ENCODE measurements around the gene SPPL3.

SPPL3 gene

DNA sequence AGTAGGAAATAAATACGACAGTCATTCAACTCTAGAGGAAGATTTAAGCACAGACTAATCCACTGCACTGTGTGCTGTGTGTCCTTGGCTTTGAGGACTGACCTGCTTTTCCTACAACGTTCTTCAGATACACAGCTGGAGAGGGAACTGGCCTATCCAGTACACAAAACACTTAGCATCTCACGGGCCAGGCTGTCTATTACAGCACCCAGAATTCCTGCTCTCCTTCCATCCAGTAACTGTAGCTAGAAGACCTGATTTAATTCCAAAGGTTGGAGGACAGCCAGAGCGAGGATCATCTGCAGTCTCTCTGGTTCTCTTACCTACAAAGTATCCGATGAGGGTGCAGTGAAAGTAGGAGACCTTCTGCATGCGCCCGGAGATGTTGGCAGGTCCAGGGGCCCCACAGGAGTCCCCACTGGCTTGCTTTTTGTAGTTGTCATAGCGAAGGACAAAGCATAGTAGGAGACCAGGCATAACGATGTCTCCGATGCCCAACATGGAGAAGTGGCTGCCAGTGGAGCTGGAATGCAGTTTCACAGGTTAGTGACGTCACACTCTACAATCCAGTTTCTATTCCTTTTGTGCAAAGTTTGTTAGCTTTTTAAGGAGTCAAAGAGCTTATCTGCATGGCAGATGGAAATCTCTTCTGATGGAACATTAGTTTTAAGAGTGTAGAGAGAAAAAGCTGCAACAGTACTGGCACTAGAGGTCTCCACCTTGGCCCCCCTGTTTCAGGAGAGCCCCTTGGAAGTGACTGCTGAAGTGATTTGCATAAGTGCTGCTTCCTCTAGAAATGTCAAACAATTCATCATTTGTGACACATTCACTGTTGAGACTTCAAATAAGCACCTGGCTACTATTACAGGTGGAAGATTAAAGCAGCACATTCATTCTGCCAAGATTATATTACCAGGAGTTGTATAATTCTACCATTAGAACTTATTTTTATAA lies 136.8 kb downstream of the SPPL3 start:
- no peak for DNase-seq

DNA sequence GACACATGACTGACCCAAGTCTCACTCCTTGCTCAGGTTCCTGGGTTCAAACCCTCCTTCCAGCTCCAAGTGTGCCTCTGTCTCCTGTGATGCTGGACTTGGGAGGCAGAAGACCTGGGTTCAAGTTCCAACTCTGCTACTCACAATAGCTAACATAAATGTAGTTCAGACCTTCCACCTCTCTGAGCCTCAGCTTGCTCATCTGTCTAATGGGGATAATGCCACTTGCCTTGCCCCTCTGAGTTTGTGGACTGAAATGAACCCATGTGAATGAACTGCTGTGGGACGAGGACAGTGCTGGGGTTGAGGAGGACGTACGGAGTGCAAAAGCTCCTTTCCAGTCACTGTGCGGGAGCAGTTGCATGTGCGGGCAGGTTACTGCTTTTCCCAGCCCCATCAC lies 137.6 kb downstream of the SPPL3 start:
- no peak for DNase-seq

DNA sequence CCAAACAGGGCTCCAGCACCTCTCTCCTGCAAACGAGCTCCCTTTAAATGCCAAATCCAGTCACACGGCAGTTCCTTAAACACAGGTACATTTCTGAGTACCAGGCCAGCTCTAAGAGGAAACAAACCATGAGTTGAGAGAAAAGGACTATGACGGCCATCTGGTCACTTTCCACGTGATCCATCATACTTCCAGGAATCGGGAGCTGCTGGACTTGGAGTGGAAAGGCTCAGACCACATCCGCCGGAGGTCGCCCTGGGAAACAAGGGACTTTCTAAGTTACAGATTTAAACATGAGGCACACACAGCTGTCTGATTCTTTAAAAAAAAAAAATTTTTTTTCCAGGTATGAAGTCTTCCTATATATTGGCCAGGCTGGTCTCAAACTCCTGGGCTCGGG lies 139.3 kb downstream of the SPPL3 start:
- DNase-seq = no peak

DNA sequence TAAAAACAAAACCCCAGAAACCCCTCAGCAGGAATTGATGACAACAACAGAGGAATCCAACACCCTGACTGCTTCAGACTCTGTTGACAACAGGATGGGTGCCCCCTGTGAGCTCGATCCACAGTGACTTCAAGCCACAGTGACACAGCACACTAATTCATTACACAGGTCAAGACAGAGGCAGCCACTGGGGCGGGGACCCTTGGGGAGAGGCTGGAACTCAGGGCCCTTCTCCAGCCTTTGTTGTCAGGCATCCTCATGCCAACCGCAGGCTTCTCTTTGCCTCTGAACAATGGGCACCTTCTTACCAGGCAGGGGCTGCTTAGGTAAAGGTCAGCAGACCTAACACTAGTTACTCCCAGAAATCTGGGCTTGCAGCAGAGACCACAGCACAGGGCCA lies 140.9 kb downstream of the SPPL3 start:
- DNase-seq = no peak

DNA sequence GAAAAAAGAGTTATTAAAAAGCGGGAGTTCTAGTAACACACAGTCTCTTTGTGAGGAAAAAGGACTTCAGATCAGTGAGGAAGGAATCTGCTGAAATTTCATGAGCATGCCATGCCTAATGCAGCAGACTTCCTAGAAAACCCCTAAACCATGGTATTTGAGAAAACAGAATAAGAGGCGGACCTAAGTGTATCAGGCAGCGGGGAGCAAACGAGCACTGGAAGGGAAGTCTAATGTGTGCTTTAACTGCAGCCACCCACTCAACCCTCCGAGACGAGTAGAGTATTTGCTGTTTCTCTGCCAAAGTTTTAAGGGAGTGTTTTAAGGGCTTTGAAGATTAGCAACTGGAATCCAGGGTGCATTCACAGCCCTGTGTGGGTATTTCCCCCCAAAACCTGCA lies 142.1 kb downstream of the SPPL3 start:
- no peak for DNase-seq

DNA sequence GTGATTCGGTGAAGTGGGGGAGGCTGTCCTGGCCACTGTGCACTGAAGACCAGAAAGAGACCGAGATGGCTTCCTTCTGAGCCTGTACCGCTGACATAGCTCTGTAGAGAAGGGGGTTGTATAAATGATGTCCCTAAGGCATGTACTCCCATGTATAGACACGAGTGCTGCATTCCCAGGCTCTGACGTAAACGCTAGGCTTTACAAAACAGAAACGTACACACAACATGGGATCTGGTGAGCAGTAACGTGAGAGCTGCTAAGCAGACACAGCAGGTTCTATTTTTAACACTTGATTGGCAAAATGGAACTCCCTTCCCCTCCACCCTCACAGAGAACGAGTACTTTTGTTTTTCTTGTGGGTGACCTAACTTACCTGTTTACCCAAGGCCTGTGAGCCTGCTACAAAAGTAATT lies 142.6 kb downstream of the SPPL3 start:
- DNase-seq = no peak

DNA sequence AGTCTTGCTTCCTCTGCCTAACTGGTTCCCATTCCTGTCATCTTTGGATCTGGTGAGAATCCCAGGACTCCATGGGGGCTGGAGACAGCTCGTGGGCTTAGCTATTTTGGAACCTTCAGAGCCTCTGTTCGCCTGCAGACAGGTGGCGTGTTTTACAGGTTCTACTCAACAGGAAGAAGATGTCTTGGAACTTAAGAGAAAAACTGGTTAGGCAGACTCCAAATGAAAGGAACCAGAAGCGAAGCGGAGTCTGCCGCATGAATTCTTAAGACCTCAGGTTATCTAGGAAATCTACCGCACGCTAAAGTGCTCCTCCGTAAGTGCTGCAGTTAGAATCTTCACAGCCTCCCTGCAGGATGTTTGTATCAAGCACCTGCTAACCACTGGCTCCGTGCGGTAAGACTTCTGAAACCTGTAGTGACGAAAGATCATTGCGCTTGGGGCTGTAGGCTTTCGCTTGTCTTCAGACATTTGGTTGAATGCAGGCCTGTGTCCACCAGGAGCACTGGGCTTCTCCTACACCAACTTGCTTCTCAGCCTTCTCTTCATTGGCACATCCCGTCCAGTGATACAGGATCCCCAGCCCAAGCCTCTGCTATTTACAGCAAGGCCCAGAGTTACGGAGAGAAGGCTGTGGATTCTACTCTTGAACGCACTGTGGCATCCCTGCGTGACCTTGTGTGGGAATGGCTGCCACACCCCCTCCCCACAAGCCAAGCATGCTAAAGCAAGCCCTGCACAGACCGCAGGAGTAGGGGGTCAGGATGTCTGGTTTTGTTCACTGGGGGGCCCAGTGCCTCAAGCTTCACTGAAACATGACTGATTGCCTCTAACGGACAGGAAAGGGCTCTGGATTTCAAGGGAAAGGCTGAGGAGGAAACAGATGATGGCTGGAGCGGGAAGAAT lies 143.6 kb downstream of the SPPL3 start:
- no peak for DNase-seq

DNA sequence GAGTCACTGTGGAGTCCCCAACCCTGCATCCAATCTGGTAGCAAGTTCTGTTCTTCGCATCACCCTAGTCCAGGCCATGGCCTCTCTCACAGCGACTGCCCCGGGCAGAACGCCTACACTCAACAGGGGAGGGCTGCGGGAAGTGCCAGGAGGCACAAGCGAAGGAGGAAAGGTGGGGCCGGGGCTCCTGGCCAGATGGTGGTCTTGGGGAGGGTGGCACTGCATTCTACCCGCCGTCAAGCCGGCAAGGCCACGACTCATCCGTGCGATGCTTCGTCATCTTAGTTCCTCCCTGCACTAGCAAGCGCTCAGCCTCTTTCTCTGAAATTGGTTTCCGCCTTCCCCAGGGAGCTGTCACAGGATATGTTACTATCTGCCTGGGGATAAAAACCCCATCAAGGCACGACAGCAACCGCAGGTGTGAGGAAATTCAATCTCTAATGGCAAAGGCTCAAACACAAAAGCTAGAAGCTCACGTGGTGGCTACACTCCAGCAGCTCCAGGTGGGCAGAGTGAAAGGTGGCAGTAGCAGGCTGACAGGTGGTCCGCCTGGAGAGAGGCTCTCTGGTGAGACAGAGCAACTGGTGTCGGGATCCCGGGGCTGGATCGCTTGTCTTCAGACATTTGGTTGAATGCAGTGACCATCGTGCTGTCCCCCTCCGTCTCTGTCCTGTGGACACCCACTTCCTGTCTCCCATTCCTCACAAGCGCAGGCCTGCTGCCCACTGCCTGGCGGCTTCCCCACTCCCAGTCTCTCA lies 144.4 kb downstream of the SPPL3 start:
- no peak for DNase-seq

DNA sequence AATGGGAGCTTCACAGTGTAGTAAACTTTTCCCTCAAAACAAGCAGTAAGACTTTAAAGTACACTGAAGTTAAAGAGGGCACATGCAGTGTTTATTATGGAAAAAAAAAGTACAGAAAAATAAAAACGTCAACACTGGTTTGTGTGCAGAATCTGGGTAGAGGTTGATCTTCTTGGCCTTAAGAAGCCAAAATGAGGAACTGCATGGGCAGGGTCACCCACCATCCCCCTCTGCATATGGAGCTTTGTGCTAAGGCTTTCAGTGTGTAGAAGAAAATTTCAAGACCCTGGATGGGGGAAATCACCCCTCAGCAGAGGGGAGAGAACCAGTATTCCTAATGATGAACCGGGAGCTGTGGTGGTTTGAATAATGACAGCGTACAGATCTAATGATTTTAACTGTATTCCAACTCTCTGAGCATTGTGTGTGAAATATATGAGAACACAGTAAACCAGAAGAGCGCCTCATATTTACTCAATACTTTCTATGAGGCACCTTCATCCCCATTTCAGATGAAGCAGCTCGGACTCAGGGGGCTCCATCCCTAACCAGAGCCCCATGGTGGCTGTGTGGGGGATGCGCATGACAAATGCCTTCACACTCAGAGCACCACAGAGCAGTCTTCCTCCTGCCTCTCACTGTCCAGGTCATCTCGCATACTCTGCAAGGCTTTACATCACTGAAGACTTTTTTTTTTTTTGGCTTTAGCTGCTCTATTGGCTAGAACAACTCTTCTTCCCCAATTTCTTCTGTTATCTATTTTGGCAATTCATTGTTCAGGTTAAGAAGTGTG lies 145.2 kb downstream of the SPPL3 start:
- DNase-seq = no peak

DNA sequence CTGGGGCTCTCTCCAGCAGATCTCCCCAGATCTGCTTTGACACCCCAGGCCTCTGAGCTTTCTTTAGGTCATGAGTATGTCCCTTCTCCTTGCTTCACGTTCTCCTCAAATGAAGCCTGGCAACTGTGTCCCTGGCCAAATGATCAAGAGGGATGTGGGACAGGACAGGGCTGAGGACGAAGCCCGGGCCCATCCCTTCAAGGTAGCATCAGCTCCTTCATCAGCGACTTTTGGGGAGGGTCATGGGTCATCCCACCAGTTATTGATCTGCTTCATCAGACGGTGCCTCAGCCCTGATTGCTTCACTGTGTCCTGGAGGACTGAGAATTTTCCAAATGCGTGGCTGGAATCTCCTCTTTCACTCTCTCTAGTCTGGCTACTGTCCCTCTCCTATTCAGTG lies 146.2 kb downstream of the SPPL3 start:
- no peak for DNase-seq

DNA sequence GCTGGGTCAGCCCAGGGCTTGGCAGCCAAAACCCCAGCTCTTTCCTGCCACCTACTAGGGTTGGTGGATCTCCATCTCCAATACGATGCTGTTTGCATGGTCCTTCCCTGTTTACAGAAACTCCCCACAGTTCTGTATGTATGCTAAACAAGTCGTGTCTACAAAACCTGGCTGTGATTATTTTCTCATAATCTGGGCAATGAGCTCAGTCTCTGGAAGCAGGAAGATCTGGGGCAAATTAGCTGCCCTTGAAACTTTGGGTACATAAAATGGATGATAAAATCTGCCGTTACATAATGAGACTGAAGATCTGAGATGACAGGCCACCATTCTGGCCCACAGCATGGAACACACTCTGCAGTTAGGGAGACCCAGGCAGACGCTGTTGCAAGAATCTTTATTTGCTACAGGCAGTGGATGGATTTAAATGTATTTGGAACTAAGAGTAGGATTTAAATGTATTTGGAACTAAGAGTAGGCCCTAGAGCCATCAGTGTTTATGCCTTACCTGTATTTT lies 146.9 kb downstream of the SPPL3 start:
- no peak for DNase-seq

DNA sequence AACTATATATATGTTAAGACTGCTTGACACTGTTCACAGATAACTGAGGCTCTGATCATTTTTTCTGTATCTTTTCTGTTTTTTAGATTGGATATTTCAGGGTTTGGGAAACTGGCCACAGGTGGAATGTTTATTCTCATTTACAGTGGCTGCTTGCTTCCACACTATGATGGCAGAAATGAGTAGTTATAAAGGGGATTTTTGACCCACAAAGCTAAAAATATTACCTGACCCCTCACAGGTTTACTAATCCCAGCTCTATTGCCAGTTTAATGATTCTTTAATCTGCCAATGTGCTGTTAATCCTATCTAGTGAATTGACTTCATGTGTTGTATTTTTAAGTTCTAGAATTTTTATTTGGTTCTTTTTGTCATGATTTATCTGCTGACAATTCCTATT lies 148.9 kb downstream of the SPPL3 start:
- no peak for DNase-seq

DNA sequence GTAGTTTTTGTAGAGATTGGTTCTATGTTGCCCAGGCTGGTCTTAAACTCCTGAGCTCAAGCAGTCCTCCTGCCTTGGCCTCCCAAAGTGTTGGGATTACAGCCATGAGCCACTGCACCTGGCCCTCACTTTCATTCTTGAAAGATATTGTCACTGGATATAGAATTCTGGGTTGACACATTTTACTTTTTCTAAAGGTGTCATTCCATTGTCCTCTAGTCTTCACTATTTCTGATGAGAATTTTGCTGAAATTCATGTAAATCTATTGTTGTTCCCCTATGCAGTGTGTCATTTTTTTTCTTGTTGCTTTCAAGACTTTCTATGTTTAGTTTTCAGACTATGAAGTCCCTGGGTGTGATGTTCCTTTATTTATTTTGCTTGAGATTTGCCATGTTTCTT lies 149.4 kb downstream of the SPPL3 start:
- DNase-seq = no peak

DNA sequence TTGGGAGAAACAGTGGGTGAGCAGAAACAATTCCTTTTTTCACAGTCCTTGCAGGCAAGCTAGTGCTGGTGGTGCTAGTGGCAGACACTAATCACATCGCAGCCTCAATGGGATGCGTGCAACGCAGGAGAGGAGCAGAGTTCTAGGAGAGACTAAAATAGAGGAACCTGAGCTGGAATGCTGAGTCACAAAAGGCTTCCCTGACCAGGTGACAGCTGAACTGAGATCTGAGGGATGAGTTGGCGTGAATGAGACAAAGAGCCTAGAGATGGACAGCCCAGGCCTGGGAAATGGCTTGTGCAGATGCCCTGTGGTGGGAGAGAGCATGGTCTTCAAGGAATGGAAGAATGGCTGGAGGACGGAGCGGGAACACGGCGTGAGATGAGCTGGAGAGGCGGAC lies 152.8 kb downstream of the SPPL3 start:
- no peak for DNase-seq

DNA sequence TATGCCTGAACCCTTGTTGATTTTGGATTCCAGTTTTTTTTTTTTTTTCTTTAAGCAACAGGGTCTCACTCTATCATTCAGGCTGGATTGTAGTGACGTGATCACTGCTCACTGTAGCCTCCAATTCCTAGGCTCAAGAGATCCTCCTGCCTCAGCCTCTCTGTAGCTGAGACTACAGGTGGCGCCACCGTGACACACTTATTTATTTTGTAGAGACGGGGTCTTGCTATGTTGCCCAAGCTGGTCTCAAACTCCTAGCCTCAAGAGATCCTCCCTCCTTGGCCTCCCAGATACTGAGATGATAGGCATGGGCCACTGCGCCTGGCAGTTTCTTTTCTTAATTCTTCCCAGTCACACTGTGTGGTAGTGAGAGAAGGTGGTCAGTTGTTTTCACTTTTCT lies 153.4 kb downstream of the SPPL3 start:
- no peak for DNase-seq

DNA sequence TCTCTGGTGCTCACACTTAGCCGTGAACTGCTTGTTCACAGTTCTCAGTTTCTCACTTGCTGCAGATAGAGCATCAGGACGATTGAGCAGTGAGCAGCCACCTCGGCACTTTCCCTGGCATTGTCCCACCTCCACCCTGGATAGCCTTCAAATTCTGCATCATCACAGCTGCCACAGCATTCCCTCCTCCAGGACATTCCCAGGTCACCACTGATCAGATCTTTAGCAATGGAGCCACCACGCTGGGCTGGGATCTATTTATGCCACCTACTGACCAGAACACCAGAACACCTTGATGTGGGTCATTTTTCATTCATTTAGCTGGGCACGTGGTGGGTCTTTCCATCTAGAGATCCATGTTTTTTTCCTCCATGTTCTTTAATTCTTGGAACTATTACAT lies 154.9 kb downstream of the SPPL3 start:
- no peak for DNase-seq

DNA sequence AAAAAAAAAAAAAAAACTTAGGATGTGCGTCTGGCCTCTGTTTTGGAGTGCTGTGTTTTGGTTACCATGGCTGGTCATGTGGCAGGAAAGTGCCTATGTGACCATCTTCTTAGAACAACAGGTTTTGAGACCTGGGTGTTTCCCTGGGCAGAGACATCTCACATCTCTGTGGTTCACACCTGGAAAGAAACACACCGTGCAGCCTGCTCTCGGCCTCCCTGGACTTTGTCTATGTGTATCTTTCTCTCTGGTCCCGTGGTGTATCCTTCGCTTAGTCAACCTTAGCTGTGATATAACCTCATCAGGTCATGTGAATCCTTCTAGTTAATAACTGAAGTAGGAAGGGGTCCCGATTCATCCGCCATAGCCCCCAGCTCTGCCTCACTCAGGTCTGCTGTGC lies 155.9 kb downstream of the SPPL3 start:
- no peak for DNase-seq

DNA sequence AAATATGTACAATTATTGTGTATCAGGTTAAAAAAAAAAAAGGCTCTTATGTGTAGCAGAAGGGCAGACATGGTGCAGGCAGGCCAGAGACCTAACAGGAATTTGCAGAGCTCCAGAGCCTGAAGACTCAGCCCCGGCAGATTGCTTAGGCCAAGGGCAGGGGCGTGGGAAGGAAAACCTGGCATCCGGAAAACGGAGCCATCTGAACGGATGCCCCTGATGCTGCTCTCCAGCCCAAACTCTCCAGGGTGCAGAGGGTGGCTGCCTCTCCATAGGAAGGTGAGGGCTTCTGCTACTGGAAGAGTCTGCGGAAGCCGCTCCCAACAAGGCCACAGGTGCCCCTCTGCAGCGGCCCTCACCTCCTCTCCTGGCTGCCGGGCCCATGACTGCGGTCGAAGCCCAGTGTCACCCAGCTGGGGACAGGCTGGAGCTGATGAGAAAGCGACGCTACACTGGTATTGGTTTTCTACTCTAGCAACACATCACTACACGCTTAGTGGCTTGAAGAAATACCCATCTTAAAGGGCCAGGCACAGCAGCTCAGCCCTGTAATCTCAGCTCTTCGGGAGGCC lies 159.2 kb downstream of the SPPL3 start:
- DNase-seq = no peak

DNA sequence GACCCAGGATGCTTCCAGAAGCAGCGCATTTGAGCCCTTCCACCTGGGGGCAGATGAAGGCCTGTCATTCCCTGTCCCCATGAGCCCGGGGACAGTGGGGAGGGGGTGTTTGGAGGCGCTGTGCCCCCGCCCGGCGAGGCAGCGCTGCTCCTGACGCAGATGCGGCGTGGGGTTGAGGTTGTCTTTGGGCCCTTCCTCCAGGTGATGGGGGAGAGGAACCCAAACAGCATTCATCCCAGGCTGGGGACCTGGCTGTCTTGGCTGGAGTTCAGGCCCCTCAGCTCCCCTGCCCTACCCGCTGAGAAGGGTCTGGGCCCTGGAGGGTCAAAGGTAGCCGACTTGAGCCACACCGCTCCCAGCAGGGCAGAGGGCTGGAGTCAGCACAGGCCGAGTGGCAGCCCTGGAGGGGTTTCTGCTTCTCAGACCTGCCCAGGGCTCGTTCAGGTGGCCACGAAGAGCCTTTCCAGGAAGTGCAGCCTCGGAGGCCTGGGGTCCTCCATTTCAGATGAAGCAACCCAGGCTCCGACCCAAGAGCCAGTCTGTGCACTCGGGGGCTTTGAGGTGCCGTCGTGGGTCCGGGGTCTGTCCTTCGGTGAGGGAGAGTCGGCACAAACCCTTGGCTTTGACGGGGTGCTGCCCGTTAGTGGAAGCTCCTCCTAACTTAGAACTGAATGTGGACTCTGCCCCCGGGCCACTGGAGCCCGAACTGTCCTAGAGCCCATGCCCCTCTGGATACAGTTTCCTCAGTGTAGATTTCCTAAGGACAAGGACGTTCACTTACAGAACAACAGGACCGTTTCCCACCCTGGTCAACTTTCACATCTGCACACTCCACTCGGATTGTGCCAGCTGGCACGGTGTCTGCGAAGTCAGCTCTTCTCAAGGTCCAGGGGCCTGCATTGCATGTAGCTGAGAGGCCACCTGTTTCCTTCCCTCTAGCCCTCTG lies 162.4 kb downstream of the SPPL3 start:
- DNase-seq = no peak

DNA sequence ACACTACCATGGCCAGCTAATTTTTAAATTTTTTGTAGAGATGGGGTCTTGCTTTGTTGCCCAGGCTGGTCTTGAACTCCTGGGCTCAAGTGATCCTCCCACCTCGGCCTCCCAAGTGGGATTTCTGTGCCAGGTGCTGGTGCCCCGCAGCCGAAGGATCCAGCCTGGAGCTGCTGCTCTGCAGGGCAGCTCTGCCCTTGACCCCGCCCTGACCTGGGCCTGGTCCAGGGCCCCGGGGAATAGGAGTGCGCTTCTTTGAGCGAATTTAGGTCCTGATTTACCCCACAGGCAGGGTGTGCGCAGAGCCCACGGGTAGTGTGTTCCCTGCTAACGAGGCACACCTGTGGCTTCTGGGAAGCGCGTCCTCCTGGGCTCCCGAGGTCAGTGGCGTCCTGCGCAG lies 163.3 kb downstream of the SPPL3 start:
- DNase-seq = no peak
